Posterior cingulate gyrus (tissue), 11 donors: ENCODE results near the gene PGAP2.
"Not testable (repeated sequence)": the region's sequence is repeated elsewhere in the genome, so short reads cannot be mapped to it uniquely, and the experiment has no call there.

ENCODE experiments used
- DNase-seq, 10 donors: peaks; one replicate each; pipeline versions ENCODE4 v3.0.0 to v3.0.0-alpha.2; 2020 to 2021; ENCODE audit warnings: mixed read lengths in 3 of 10
- intact Hi-C: fragments of 100-400 bp; cut with DNase I; formaldehyde crosslinking; loops from one replicate; pipeline ENCODE4 v1.15.1; 2023

Gene PGAP2

GRCh38 chr11:3802011-3802790 is 6.2 kb upstream of the PGAP2 start:
- no peak for DNase-seq
- intact Hi-C loops: no loop called here

GRCh38 chr11:3803726-3804495 is 4.4 kb upstream of the PGAP2 start:
- intact Hi-C loops: no loop called here
- no peak for DNase-seq

GRCh38 chr11:3808861-3809623 is 682 bp downstream of the PGAP2 start:
- no peak for DNase-seq

GRCh38 chr11:3809624-3809928 is 1.2 kb downstream of the PGAP2 start:
- DNase-seq: no peak
- intact Hi-C loops: no loop called here

More at GRCh38 chr11:3808861-3809623, 682 bp downstream of the PGAP2 start:
- intact Hi-C loops: no loop called here

- DNase-seq: no peak
- intact Hi-C loops: no loop called here
These were observed 2.1 kb downstream of the PGAP2 start for GRCh38 chr11:3810446-3810845.

GRCh38 chr11:3810951-3811350 is 2.6 kb downstream of the PGAP2 start:
- intact Hi-C loops: no loop called here
- DNase-seq: no peak

GRCh38 chr11:3814832-3815231 is 6.5 kb downstream of the PGAP2 start:
- intact Hi-C loops, DNase-seq: not testable (repeated sequence)

- no peak for DNase-seq
- intact Hi-C loops: no loop called here
These were observed 7.5 kb downstream of the PGAP2 start for GRCh38 chr11:3815845-3816244.

- no peak for DNase-seq
- intact Hi-C loops: no loop called here
These were observed 8.3 kb downstream of the PGAP2 start for GRCh38 chr11:3816673-3817072.

- DNase-seq: no peak
- intact Hi-C loops: no loop called here
These were observed 8.9 kb downstream of the PGAP2 start for GRCh38 chr11:3817181-3817800.

- intact Hi-C loops: no loop called here
- DNase-seq: no peak
These were observed 12.6 kb downstream of the PGAP2 start for GRCh38 chr11:3820971-3821370.

GRCh38 chr11:3822312-3822711 is 14.0 kb downstream of the PGAP2 start:
- intact Hi-C loops: no loop called here
- no peak for DNase-seq

GRCh38 chr11:3823303-3823702 is 14.9 kb downstream of the PGAP2 start:
- intact Hi-C loops: no loop called here
- DNase-seq: no peak

- intact Hi-C loops: no loop called here
- peak in 1 of 10 donors; percentile 67 for DNase-seq
These were observed 15.6 kb downstream of the PGAP2 start for GRCh38 chr11:3823762-3824506.

- DNase-seq: peak in 7 of 10 donors; percentile 53 to 93 (median 69)
- intact Hi-C loops: no loop called here
These were observed 16.5 kb downstream of the PGAP2 start for GRCh38 chr11:3824714-3825472.

- no peak for DNase-seq
- intact Hi-C loops: no loop called here
These were observed 17.3 kb downstream of the PGAP2 start for GRCh38 chr11:3825473-3826154.

GRCh38 chr11:3826721-3827120 is 18.4 kb downstream of the PGAP2 start:
- peak in 8 of 10 donors; percentile 63 to 97 (median 76) for DNase-seq
- intact Hi-C loops: no loop called here

- intact Hi-C loops: no loop called here
- peak in 4 of 10 donors; percentile 38 to 90 (median 62) for DNase-seq
These were observed 19.2 kb downstream of the PGAP2 start for GRCh38 chr11:3827434-3828186.
